Measurements from ENCODE around the gene NLK. TPM values are rescaled to one million over a fixed set of nuclear protein-coding genes. Genes with fewer than 3 reads are reported as not detected.

The NLK gene
- total RNA-seq, 1 experiment from 2014 or later = 14.9 TPM

DNA sequence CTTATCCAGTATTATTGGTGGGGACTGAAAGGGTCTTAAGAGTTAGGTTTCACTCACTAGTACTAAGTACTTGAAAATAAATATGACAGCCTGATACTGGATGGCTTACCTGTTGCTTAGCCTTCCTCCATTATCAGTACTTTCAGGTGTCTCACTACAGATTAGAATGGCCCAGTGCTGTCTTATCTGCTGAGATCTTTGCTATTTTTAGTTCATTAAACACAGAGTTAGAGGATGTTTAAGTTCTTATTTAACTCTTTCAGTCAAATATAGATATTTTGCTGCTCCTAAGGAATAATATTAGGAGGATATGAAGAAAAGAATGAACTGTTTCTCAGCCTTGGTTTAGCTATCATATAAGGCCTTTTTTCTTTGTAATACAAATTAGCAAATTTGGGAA lies 74.8 kb downstream of the NLK start:
- intact Hi-C loops (cut with micrococcal nuclease) = no loop called here
- H3K9ac ChIP-seq (ENCODE audit: low read length) = no peak overlapping the region
- H2AFZ ChIP-seq (ENCODE audit: low read length) = no peak overlapping the region
- peaks cover 10% of the 10 kb centered on the region; the same call in 1 of the 2 replicates for H3K79me2 ChIP-seq (ENCODE audit: low read length)
- no peaks in the 10 kb centered on the region for H4K20me1 ChIP-seq (ENCODE audit: low read length)
- POLR2A ChIA-PET (ENCODE audit: unreplicated experiment) = no interaction called here
- H3K9me3 ChIP-seq (ENCODE audit: low read length) = no peaks in the 10 kb centered on the region
- DNase-seq (no peak), ATAC-seq (no peak)
- H3K27ac ChIP-seq (ENCODE audit: low read length) = no peak overlapping the region
- no peak overlapping the region for H3K4me2 ChIP-seq (ENCODE audit: low read length)
- H3K4me3 ChIP-seq (ENCODE audit: low read length) = no peak overlapping the region
- CTCF ChIA-PET = no interaction called here
- H3K27me3 ChIP-seq (ENCODE audit: low read length) = no peaks in the 10 kb centered on the region
- TF ChIP-seq, protein P1, sequence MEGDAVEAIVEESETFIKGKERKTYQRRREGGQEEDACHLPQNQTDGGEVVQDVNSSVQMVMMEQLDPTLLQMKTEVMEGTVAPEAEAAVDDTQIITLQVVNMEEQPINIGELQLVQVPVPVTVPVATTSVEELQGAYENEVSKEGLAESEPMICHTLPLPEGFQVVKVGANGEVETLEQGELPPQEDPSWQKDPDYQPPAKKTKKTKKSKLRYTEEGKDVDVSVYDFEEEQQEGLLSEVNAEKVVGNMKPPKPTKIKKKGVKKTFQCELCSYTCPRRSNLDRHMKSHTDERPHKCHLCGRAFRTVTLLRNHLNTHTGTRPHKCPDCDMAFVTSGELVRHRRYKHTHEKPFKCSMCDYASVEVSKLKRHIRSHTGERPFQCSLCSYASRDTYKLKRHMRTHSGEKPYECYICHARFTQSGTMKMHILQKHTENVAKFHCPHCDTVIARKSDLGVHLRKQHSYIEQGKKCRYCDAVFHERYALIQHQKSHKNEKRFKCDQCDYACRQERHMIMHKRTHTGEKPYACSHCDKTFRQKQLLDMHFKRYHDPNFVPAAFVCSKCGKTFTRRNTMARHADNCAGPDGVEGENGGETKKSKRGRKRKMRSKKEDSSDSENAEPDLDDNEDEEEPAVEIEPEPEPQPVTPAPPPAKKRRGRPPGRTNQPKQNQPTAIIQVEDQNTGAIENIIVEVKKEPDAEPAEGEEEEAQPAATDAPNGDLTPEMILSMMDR (conservative IDR thresholded peaks at IDR 0.05; ENCODE audit: low read depth, low read length) = no peak
- TF ChIP-seq EZH2phosphoT487 (IDR thresholded peaks at IDR 0.05; ENCODE audit: borderline replicate concordance, low read length) (no peak), EZH2 (IDR thresholded peaks at IDR 0.05; ENCODE audit: low read length, unreplicated experiment) (no peak)
- H3K36me3 ChIP-seq (ENCODE audit: low read depth, low read length) = no peaks in the 10 kb centered on the region
- BruUV-seq (replicated peaks) = no TSS peak
- H3K9me2 ChIP-seq (replicated peaks; ENCODE audit: low read length) = no peaks in the 10 kb centered on the region
- no peaks in the 10 kb centered on the region for H3F3A ChIP-seq (ENCODE audit: low read length, unreplicated experiment)
- peaks cover 2% of the 10 kb centered on the region; the same call in 1 of the 2 replicates for H3K4me1 ChIP-seq (ENCODE audit: insufficient read depth, low read length)

DNA sequence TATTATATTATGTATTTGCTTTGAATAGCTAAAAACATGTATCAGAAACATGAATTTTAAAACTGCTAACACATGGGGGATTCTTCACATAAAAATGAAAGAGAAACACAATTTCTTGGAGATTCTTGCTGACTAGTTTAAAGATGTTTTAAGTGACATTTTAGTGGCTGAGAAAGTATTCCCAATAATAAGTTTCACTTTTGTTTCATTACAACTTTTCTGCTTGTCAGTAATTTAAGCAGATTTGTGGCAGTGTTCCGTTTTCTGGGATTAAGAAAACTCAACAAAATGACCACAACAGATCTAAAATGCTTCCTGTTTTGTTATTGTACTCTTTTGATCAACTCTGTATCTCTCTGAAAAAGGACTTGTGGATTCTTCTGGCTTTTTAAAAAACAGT lies 75.9 kb downstream of the NLK start:
- H3K9me2 ChIP-seq (replicated peaks; ENCODE audit: low read length) = no peaks in the 10 kb centered on the region
- H3K4me1 ChIP-seq (ENCODE audit: insufficient read depth, low read length) = no peaks in the 10 kb centered on the region
- no peaks in the 10 kb centered on the region for H4K20me1 ChIP-seq (ENCODE audit: low read length)
- no TSS peak for BruUV-seq (replicated peaks)
- H3K9me3 ChIP-seq (ENCODE audit: low read length) = no peaks in the 10 kb centered on the region
- ATAC-seq (no peak), DNase-seq (no peak)
- H3K4me3 ChIP-seq (ENCODE audit: low read length) = no peak overlapping the region
- TF ChIP-seq EZH2phosphoT487 (IDR thresholded peaks at IDR 0.05; ENCODE audit: borderline replicate concordance, low read length) = no peak
- no peak for TF ChIP-seq EZH2 (IDR thresholded peaks at IDR 0.05; ENCODE audit: low read length, unreplicated experiment)
- TF ChIP-seq, protein P1 (conservative IDR thresholded peaks at IDR 0.05; ENCODE audit: low read depth, low read length) = no peak
- no peak overlapping the region for H3K9ac ChIP-seq (ENCODE audit: low read length)
- CTCF ChIA-PET = no interaction called here
- peaks cover 10% of the 10 kb centered on the region; the same call in 1 of the 2 replicates for H3K79me2 ChIP-seq (ENCODE audit: low read length)
- H3K36me3 ChIP-seq (ENCODE audit: low read depth, low read length) = no peaks in the 10 kb centered on the region
- no peaks in the 10 kb centered on the region for H3K27me3 ChIP-seq (ENCODE audit: low read length)
- H2AFZ ChIP-seq (ENCODE audit: low read length) = no peak overlapping the region
- POLR2A ChIA-PET (ENCODE audit: unreplicated experiment) = no interaction called here
- no peak overlapping the region for H3K4me2 ChIP-seq (ENCODE audit: low read length)
- intact Hi-C loops (cut with micrococcal nuclease) = no loop called here
- no peaks in the 10 kb centered on the region for H3F3A ChIP-seq (ENCODE audit: low read length, unreplicated experiment)
- no peak overlapping the region for H3K27ac ChIP-seq (ENCODE audit: low read length)

DNA sequence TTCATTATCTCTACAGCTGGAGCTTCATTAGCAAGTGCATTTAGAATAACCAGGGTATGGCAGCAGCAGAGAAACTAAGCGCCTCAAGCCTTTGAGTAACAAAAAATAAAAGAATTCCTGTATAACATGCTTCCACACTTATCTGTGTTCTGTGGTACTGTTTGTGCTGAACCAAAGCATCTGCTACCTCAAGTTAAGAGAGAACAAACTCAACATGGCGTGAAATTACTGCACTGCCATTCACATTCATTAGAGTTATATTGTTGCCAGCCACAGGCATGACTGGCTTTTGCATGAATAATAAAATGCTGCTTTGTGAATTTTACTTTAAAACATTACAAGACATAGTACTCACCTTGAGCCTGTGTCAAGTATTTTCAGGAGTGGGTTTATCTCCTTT lies 76.6 kb downstream of the NLK start:
- TF ChIP-seq, protein P1 (conservative IDR thresholded peaks at IDR 0.05; ENCODE audit: low read depth, low read length) = no peak
- TF ChIP-seq EZH2 (IDR thresholded peaks at IDR 0.05; ENCODE audit: low read length, unreplicated experiment) (no peak), EZH2phosphoT487 (IDR thresholded peaks at IDR 0.05; ENCODE audit: borderline replicate concordance, low read length) (no peak)
- H3K27ac ChIP-seq (ENCODE audit: low read length) = no peak overlapping the region
- BruUV-seq (replicated peaks) = no TSS peak
- no peak for DNase-seq
- no peaks in the 10 kb centered on the region for H3K27me3 ChIP-seq (ENCODE audit: low read length)
- CTCF ChIA-PET = no interaction called here
- H4K20me1 ChIP-seq (ENCODE audit: low read length) = no peaks in the 10 kb centered on the region
- H3K9me2 ChIP-seq (replicated peaks; ENCODE audit: low read length) = no peaks in the 10 kb centered on the region
- peaks cover 10% of the 10 kb centered on the region; the same call in 1 of the 2 replicates for H3K79me2 ChIP-seq (ENCODE audit: low read length)
- no peaks in the 10 kb centered on the region for H3K36me3 ChIP-seq (ENCODE audit: low read depth, low read length)
- H3K4me2 ChIP-seq (ENCODE audit: low read length) = no peak overlapping the region
- no peak overlapping the region for H3K9ac ChIP-seq (ENCODE audit: low read length)
- no peak overlapping the region for H2AFZ ChIP-seq (ENCODE audit: low read length)
- H3F3A ChIP-seq (ENCODE audit: low read length, unreplicated experiment) = no peaks in the 10 kb centered on the region
- no peaks in the 10 kb centered on the region for H3K4me1 ChIP-seq (ENCODE audit: insufficient read depth, low read length)
- no peak overlapping the region for H3K4me3 ChIP-seq (ENCODE audit: low read length)
- ATAC-seq = no peak
- POLR2A ChIA-PET (ENCODE audit: unreplicated experiment) = no interaction called here
- intact Hi-C loops (cut with micrococcal nuclease) = no loop called here
- H3K9me3 ChIP-seq (ENCODE audit: low read length) = no peaks in the 10 kb centered on the region
